ENCODE data around the gene C1orf174. TPM values are rescaled to one million over a fixed set of nuclear protein-coding genes. Genes with fewer than 3 reads are reported as not detected.
A peak's percentile ranks its signal among the peaks of the same experiment; 100 is the strongest.

The C1orf174 gene
- total RNA-seq, 1 donor from 2014 or later: 36.5 TPM

DNA sequence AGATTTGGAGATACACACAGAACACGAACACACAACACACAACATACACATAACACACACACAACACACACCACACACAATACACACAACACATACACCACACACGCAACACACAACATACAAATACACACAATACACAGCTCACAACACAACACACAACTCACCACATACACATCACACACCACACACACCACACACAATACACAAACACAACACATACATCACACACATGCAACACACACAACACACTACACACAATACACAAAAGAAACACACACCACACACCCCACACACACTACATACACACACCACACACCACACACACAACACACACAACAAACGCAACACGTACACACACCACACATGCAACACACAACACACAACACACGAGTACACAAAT is 29.1 kb upstream of the C1orf174 start:
- Mint-ChIP-seq H3K9me3 (peaks cover 15% of the 10 kb centered on the region), H3K27ac (peak overlapping the region; percentile 23), H3K36me3 (peaks cover 3% of the 10 kb centered on the region), H3K27me3 (ENCODE audit: insufficient read depth, low read depth) (peaks cover 36% of the 10 kb centered on the region), H3K4me3 (peak overlapping the region; percentile 73), H3K4me1 (peaks cover 26% of the 10 kb centered on the region)
- TF ChIP-seq, protein P1, sequence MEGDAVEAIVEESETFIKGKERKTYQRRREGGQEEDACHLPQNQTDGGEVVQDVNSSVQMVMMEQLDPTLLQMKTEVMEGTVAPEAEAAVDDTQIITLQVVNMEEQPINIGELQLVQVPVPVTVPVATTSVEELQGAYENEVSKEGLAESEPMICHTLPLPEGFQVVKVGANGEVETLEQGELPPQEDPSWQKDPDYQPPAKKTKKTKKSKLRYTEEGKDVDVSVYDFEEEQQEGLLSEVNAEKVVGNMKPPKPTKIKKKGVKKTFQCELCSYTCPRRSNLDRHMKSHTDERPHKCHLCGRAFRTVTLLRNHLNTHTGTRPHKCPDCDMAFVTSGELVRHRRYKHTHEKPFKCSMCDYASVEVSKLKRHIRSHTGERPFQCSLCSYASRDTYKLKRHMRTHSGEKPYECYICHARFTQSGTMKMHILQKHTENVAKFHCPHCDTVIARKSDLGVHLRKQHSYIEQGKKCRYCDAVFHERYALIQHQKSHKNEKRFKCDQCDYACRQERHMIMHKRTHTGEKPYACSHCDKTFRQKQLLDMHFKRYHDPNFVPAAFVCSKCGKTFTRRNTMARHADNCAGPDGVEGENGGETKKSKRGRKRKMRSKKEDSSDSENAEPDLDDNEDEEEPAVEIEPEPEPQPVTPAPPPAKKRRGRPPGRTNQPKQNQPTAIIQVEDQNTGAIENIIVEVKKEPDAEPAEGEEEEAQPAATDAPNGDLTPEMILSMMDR (IDR thresholded peaks at IDR 0.05): no peak
- TF ChIP-seq EZH2 (IDR thresholded peaks at IDR 0.05) (no peak), EZH2phosphoT487 (IDR thresholded peaks at IDR 0.05) (no peak)
- H3K9me3 ChIP-seq (ENCODE audit: low read depth): no peaks in the 10 kb centered on the region
- H4K20me1 ChIP-seq (ENCODE audit: low read depth): no peaks in the 10 kb centered on the region
- peaks cover 17% of the 10 kb centered on the region for H3F3A ChIP-seq (ENCODE audit: low read depth)
- H3K4me2 ChIP-seq: no peak overlapping the region
- no peak overlapping the region for H3K27ac ChIP-seq
- H3K79me2 ChIP-seq (ENCODE audit: low read depth): no peaks in the 10 kb centered on the region
- H3K9ac ChIP-seq: no peak overlapping the region
- no peaks in the 10 kb centered on the region for H3K27me3 ChIP-seq
- DNase-seq (ENCODE audit: low spot score): no peak
- peaks cover 4% of the 10 kb centered on the region for H3K4me1 ChIP-seq
- H2AFZ ChIP-seq (replicated peaks): no peak overlapping the region
- no peaks in the 10 kb centered on the region for H3K36me3 ChIP-seq
- H3K4me3 ChIP-seq: no peak overlapping the region

DNA sequence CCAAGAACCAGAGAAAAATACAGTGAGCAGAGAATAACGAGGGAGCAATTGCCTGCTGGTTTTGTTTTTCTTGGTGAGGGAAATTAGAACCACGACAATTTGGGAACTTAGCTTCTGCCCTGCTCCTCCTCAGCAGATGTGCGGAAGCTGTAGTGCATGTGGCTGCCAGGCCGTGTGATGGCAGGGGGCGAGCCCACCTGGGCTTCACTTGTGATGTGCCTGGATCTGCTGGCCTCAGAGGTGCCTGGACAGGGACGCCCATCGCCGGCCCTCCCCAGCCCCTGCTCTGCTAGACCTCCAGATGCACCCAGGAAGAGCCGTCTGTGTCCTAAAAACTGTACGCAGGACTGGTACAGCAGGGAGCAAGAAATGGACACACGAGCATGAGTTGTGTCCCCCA is 28.5 kb upstream of the C1orf174 start:
- Histone ChIP-seq H4K20me1 (ENCODE audit: low read depth) (no peaks in the 10 kb centered on the region), H3K4me1 (peaks cover 4% of the 10 kb centered on the region), H3K27ac (no peak overlapping the region), H3F3A (ENCODE audit: low read depth) (peaks cover 17% of the 10 kb centered on the region), H3K27me3 (no peaks in the 10 kb centered on the region), H3K79me2 (ENCODE audit: low read depth) (no peaks in the 10 kb centered on the region), H2AFZ (replicated peaks) (no peak overlapping the region), H3K36me3 (no peaks in the 10 kb centered on the region), H3K4me3 (no peak overlapping the region), H3K9me3 (ENCODE audit: low read depth) (no peaks in the 10 kb centered on the region), H3K9ac (no peak overlapping the region), H3K4me2 (no peak overlapping the region)
- no peak overlapping the region for H3K27ac Mint-ChIP-seq
- no peak for TF ChIP-seq EZH2 (IDR thresholded peaks at IDR 0.05)
- no peak for TF ChIP-seq EZH2phosphoT487 (IDR thresholded peaks at IDR 0.05)
- TF ChIP-seq, protein P1 (IDR thresholded peaks at IDR 0.05): no peak
- peaks cover 34% of the 10 kb centered on the region for H3K27me3 Mint-ChIP-seq (ENCODE audit: insufficient read depth, low read depth)
- peaks cover 13% of the 10 kb centered on the region for H3K9me3 Mint-ChIP-seq
- H3K4me1 Mint-ChIP-seq: peaks cover 31% of the 10 kb centered on the region
- DNase-seq (ENCODE audit: low spot score): no peak
- H3K36me3 Mint-ChIP-seq: peaks cover 3% of the 10 kb centered on the region
- H3K4me3 Mint-ChIP-seq: no peak overlapping the region

GRCh38 chr1:3926956-3927355 is 26.9 kb upstream of the C1orf174 start:
- H3K27ac Mint-ChIP-seq: no peak overlapping the region
- peaks cover 30% of the 10 kb centered on the region for H3K4me1 Mint-ChIP-seq
- Histone ChIP-seq H3F3A (ENCODE audit: low read depth) (peaks cover 17% of the 10 kb centered on the region), H3K27ac (no peak overlapping the region), H3K27me3 (no peaks in the 10 kb centered on the region), H2AFZ (replicated peaks) (no peak overlapping the region), H3K79me2 (ENCODE audit: low read depth) (no peaks in the 10 kb centered on the region), H3K4me2 (no peak overlapping the region), H3K9me3 (ENCODE audit: low read depth) (no peaks in the 10 kb centered on the region), H3K4me3 (no peak overlapping the region), H3K36me3 (no peaks in the 10 kb centered on the region), H3K4me1 (peaks cover 4% of the 10 kb centered on the region), H3K9ac (no peak overlapping the region), H4K20me1 (ENCODE audit: low read depth) (no peaks in the 10 kb centered on the region)
- peaks cover 30% of the 10 kb centered on the region for H3K27me3 Mint-ChIP-seq (ENCODE audit: insufficient read depth, low read depth)
- H3K9me3 Mint-ChIP-seq: peaks cover 11% of the 10 kb centered on the region
- H3K36me3 Mint-ChIP-seq: peaks cover 3% of the 10 kb centered on the region
- TF ChIP-seq EZH2phosphoT487 (IDR thresholded peaks at IDR 0.05): no peak
- no peak for TF ChIP-seq EZH2 (IDR thresholded peaks at IDR 0.05)
- TF ChIP-seq, protein P1 (IDR thresholded peaks at IDR 0.05): no peak
- no peak overlapping the region for H3K4me3 Mint-ChIP-seq
- DNase-seq (ENCODE audit: low spot score): no peak
